Measurements from ENCODE around the gene KCNIP1.

GRCh38 chr5:170509348-170509660, 5.5 kb downstream of the KCNIP1 start:
- TF ChIP-seq, protein P1, sequence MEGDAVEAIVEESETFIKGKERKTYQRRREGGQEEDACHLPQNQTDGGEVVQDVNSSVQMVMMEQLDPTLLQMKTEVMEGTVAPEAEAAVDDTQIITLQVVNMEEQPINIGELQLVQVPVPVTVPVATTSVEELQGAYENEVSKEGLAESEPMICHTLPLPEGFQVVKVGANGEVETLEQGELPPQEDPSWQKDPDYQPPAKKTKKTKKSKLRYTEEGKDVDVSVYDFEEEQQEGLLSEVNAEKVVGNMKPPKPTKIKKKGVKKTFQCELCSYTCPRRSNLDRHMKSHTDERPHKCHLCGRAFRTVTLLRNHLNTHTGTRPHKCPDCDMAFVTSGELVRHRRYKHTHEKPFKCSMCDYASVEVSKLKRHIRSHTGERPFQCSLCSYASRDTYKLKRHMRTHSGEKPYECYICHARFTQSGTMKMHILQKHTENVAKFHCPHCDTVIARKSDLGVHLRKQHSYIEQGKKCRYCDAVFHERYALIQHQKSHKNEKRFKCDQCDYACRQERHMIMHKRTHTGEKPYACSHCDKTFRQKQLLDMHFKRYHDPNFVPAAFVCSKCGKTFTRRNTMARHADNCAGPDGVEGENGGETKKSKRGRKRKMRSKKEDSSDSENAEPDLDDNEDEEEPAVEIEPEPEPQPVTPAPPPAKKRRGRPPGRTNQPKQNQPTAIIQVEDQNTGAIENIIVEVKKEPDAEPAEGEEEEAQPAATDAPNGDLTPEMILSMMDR (IDR thresholded peaks at IDR 0.05; ENCODE audit: insufficient read depth, low read length): no peak
- TF ChIP-seq POLR2AphosphoS5 (IDR thresholded peaks at IDR 0.05; ENCODE audit: low read depth) (no peak), GABPA (IDR thresholded peaks at IDR 0.05; ENCODE audit: low read depth) (no peak)

Data from HL-60 (cell line).